Measurements from ENCODE around the gene ATP6V0E2.
"Not testable (repeated sequence)": the region's sequence is repeated elsewhere in the genome, so short reads cannot be mapped to it uniquely, and the experiment has no call there.

Gene ATP6V0E2

DNA sequence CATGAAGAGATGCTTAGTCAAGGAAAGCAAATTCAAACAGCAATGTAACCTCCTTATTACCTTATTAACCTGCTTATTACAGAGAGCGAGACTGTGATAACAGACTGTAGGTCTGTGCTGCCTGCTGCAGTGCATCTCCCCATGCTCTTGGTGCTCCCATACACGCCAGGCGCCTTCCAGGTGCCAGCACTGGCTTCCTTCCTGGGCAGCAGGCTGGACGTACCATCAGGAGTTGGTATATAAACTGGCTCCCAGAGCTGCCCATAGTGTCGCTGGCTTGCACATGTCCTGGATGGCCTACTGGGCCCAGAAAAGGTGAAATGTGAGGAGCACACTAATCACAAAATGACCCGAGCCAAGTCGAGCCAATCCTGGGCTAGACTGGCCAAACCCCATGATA is 13.5 kb downstream of the ATP6V0E2 start:
- H3K27ac ChIP-seq (ENCODE audit: low read length): no peak overlapping the region
- H3K9ac ChIP-seq (ENCODE audit: low read length): no peak overlapping the region
- H3K4me1 ChIP-seq (ENCODE audit: low read length): no peaks in the 10 kb centered on the region
- DNase-seq: no peak
- TF ChIP-seq, protein P1, sequence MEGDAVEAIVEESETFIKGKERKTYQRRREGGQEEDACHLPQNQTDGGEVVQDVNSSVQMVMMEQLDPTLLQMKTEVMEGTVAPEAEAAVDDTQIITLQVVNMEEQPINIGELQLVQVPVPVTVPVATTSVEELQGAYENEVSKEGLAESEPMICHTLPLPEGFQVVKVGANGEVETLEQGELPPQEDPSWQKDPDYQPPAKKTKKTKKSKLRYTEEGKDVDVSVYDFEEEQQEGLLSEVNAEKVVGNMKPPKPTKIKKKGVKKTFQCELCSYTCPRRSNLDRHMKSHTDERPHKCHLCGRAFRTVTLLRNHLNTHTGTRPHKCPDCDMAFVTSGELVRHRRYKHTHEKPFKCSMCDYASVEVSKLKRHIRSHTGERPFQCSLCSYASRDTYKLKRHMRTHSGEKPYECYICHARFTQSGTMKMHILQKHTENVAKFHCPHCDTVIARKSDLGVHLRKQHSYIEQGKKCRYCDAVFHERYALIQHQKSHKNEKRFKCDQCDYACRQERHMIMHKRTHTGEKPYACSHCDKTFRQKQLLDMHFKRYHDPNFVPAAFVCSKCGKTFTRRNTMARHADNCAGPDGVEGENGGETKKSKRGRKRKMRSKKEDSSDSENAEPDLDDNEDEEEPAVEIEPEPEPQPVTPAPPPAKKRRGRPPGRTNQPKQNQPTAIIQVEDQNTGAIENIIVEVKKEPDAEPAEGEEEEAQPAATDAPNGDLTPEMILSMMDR (IDR thresholded peaks at IDR 0.05; ENCODE audit: low read length): no peak
- TF ChIP-seq EZH2phosphoT487 (IDR thresholded peaks at IDR 0.05; ENCODE audit: low read length) (no peak), EZH2 (optimal IDR thresholded peaks at IDR 0.05; ENCODE audit: low read depth, low read length) (no peak)
- H2AFZ ChIP-seq (ENCODE audit: low read length): no peak overlapping the region
- no peaks in the 10 kb centered on the region for H3F3A ChIP-seq (ENCODE audit: insufficient read depth, low read length)
- H4K20me1 ChIP-seq (ENCODE audit: insufficient read depth, low read length): no peaks in the 10 kb centered on the region
- H3K9me2 ChIP-seq (replicated peaks; ENCODE audit: insufficient read depth, low read length): no peaks in the 10 kb centered on the region
- no peak overlapping the region for H3K4me2 ChIP-seq (ENCODE audit: low read depth, low read length)
- H3K27me3 ChIP-seq (replicated peaks; ENCODE audit: insufficient read depth, low read length): no peaks in the 10 kb centered on the region
- no peaks in the 10 kb centered on the region for H3K9me3 ChIP-seq (replicated peaks; ENCODE audit: insufficient read depth, low read length)
- H3K79me2 ChIP-seq (ENCODE audit: low read length): no peaks in the 10 kb centered on the region
- no peaks in the 10 kb centered on the region for H3K36me3 ChIP-seq (replicated peaks; ENCODE audit: insufficient read depth, low read length)
- no peak overlapping the region for H3K4me3 ChIP-seq (ENCODE audit: low read length)

- H3K9ac ChIP-seq (ENCODE audit: low read length); H3K9me3 ChIP-seq (replicated peaks; ENCODE audit: insufficient read depth, low read length); H3K27ac ChIP-seq (ENCODE audit: low read length); H3K4me1 ChIP-seq (ENCODE audit: low read length); H3K27me3 ChIP-seq (replicated peaks; ENCODE audit: insufficient read depth, low read length); H3K4me3 ChIP-seq (ENCODE audit: low read length); H3K79me2 ChIP-seq (ENCODE audit: low read length); H2AFZ ChIP-seq (ENCODE audit: low read length); H3K9me2 ChIP-seq (replicated peaks; ENCODE audit: insufficient read depth, low read length); H3K4me2 ChIP-seq (ENCODE audit: low read depth, low read length); H3K36me3 ChIP-seq (replicated peaks; ENCODE audit: insufficient read depth, low read length); H4K20me1 ChIP-seq (ENCODE audit: insufficient read depth, low read length); H3F3A ChIP-seq (ENCODE audit: insufficient read depth, low read length); DNase-seq: not testable (repeated sequence)
These were observed 16.9 kb downstream of the ATP6V0E2 start for GRCh38 chr7:149890715-149891114.

- H3K36me3 ChIP-seq (replicated peaks; ENCODE audit: insufficient read depth, low read length); H3F3A ChIP-seq (ENCODE audit: insufficient read depth, low read length); H3K79me2 ChIP-seq (ENCODE audit: low read length); H3K9me3 ChIP-seq (replicated peaks; ENCODE audit: insufficient read depth, low read length); H3K4me3 ChIP-seq (ENCODE audit: low read length); H3K4me2 ChIP-seq (ENCODE audit: low read depth, low read length); DNase-seq; H3K9me2 ChIP-seq (replicated peaks; ENCODE audit: insufficient read depth, low read length); H3K27ac ChIP-seq (ENCODE audit: low read length); H3K27me3 ChIP-seq (replicated peaks; ENCODE audit: insufficient read depth, low read length); H3K9ac ChIP-seq (ENCODE audit: low read length); H2AFZ ChIP-seq (ENCODE audit: low read length); H3K4me1 ChIP-seq (ENCODE audit: low read length); H4K20me1 ChIP-seq (ENCODE audit: insufficient read depth, low read length): not testable (repeated sequence)
These were observed 21.2 kb downstream of the ATP6V0E2 start for GRCh38 chr7:149894957-149895356.

DNA sequence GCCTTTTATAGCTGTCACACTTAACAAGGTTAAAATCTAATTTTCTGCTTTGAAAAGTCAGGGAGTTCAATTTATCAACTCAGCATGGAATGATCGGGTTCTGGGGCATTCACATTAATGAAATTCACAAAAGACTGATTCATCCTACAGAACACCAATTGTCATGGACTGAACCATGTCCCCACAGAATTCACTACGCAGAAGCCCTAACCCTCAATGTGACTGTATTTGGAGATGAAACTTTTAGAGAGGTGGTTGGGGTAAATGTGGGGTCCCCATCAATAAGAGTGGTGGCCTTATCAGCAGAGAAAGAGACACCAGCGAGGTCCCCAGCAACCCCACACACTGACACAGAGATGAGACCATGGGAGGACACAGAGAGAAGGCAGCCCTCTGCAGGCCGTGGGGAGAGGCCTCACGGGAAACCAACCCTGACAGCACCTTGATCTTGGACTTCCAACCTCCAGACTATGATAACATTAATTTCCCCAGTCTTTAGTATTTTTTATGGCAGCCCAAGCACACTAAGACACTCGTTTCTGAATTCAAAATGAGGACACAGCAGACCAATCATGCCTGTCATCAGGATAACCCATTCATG is 34.1 kb downstream of the ATP6V0E2 start:
- not testable (repeated sequence) for H3K4me3 ChIP-seq (ENCODE audit: low read length); H3K4me1 ChIP-seq (ENCODE audit: low read length); H3K27ac ChIP-seq (ENCODE audit: low read length); H3K79me2 ChIP-seq (ENCODE audit: low read length); H3K4me2 ChIP-seq (ENCODE audit: low read depth, low read length); H3F3A ChIP-seq (ENCODE audit: insufficient read depth, low read length); H4K20me1 ChIP-seq (ENCODE audit: insufficient read depth, low read length); H3K9ac ChIP-seq (ENCODE audit: low read length); H3K9me3 ChIP-seq (replicated peaks; ENCODE audit: insufficient read depth, low read length); DNase-seq; H3K36me3 ChIP-seq (replicated peaks; ENCODE audit: insufficient read depth, low read length); H2AFZ ChIP-seq (ENCODE audit: low read length); H3K27me3 ChIP-seq (replicated peaks; ENCODE audit: insufficient read depth, low read length); H3K9me2 ChIP-seq (replicated peaks; ENCODE audit: insufficient read depth, low read length)

GRCh38 chr7:149910219-149910618 is 36.5 kb downstream of the ATP6V0E2 start:
- H3K9ac ChIP-seq (ENCODE audit: low read length); H4K20me1 ChIP-seq (ENCODE audit: insufficient read depth, low read length); H3K4me2 ChIP-seq (ENCODE audit: low read depth, low read length); H3K9me2 ChIP-seq (replicated peaks; ENCODE audit: insufficient read depth, low read length); H3K4me3 ChIP-seq (ENCODE audit: low read length); H3K79me2 ChIP-seq (ENCODE audit: low read length); H3K4me1 ChIP-seq (ENCODE audit: low read length); H3K9me3 ChIP-seq (replicated peaks; ENCODE audit: insufficient read depth, low read length); H3K36me3 ChIP-seq (replicated peaks; ENCODE audit: insufficient read depth, low read length); H3K27me3 ChIP-seq (replicated peaks; ENCODE audit: insufficient read depth, low read length); DNase-seq; H3K27ac ChIP-seq (ENCODE audit: low read length); H2AFZ ChIP-seq (ENCODE audit: low read length); H3F3A ChIP-seq (ENCODE audit: insufficient read depth, low read length): not testable (repeated sequence)

DNA sequence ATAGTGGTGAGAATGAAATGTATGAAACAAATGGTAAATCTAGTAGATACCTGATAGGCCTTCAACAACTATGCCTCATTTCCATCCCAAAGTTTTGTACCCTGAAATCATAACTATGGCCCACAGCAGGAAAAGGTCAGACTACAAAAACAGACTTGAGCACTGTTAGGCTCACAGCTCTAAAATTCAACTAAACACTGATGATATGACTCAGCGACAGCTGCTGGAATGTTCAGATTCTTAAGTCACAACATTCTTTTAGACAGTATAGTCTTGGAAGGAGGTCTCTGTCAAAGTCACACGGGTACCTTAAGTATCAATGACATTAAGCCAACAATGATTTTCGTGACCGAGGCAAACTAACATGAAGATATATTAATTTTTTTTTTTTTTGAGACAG is 38.4 kb downstream of the ATP6V0E2 start:
- H2AFZ ChIP-seq (ENCODE audit: low read length); DNase-seq; H3K4me2 ChIP-seq (ENCODE audit: low read depth, low read length); H3K36me3 ChIP-seq (replicated peaks; ENCODE audit: insufficient read depth, low read length); H3K4me1 ChIP-seq (ENCODE audit: low read length); H3K27ac ChIP-seq (ENCODE audit: low read length); H3K9me3 ChIP-seq (replicated peaks; ENCODE audit: insufficient read depth, low read length); H3K27me3 ChIP-seq (replicated peaks; ENCODE audit: insufficient read depth, low read length); H4K20me1 ChIP-seq (ENCODE audit: insufficient read depth, low read length); H3K9ac ChIP-seq (ENCODE audit: low read length); H3K9me2 ChIP-seq (replicated peaks; ENCODE audit: insufficient read depth, low read length); H3K79me2 ChIP-seq (ENCODE audit: low read length); H3K4me3 ChIP-seq (ENCODE audit: low read length); H3F3A ChIP-seq (ENCODE audit: insufficient read depth, low read length): not testable (repeated sequence)

DNA sequence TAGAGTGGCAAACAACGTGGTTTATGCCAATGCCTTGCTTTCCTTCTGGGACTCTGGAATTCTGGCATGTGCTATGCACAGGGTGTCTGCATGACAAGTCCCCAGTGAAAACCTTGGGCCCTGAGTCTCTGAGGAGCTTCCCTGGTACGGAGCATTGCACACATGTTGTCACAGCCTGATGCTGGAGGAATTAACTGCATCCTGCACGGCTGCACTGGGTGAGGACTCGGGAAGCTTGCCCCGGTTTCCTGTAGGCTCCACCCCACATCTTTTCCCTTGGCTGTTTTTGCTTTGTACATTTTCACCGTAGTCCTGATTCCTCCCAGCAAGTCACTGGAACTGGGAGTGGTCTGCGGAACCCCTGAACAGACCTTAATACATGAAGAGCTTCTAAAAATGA is 52.6 kb downstream of the ATP6V0E2 start:
- not testable (repeated sequence) for DNase-seq; H3K4me3 ChIP-seq (ENCODE audit: low read length); H3K4me1 ChIP-seq (ENCODE audit: low read length); H3K4me2 ChIP-seq (ENCODE audit: low read depth, low read length); H3K27me3 ChIP-seq (replicated peaks; ENCODE audit: insufficient read depth, low read length); H3K9me2 ChIP-seq (replicated peaks; ENCODE audit: insufficient read depth, low read length); H3K9me3 ChIP-seq (replicated peaks; ENCODE audit: insufficient read depth, low read length); H3K9ac ChIP-seq (ENCODE audit: low read length); H3F3A ChIP-seq (ENCODE audit: insufficient read depth, low read length); H3K27ac ChIP-seq (ENCODE audit: low read length); H3K79me2 ChIP-seq (ENCODE audit: low read length); H2AFZ ChIP-seq (ENCODE audit: low read length); H3K36me3 ChIP-seq (replicated peaks; ENCODE audit: insufficient read depth, low read length); H4K20me1 ChIP-seq (ENCODE audit: insufficient read depth, low read length)

Data from MM.1S (cell line).